ENCODE data around the gene RNF8.
"Not testable (repeated sequence)": the region's sequence is repeated elsewhere in the genome, so short reads cannot be mapped to it uniquely, and the experiment has no call there.

Gene RNF8

DNA sequence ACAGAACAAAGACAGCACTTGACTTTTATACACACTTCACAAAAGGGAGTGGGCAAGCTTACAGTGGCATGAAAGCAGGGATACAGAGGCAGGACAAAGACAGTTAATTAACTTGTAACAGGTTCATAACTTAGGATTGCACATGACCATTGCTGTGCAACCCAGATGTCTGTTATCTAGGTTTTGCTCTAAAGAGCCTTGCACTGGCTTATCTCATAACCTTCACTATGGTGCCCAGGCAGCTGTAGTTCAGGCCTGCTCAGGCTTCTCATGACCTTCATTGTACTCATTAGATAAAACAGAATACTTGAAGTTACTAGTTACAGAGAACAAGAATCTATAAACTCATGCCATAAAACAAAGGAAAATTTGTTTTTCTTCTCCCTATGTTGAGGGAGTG, 47.9 kb downstream of the RNF8 start:
- DNase-seq = not testable (repeated sequence)

DNA sequence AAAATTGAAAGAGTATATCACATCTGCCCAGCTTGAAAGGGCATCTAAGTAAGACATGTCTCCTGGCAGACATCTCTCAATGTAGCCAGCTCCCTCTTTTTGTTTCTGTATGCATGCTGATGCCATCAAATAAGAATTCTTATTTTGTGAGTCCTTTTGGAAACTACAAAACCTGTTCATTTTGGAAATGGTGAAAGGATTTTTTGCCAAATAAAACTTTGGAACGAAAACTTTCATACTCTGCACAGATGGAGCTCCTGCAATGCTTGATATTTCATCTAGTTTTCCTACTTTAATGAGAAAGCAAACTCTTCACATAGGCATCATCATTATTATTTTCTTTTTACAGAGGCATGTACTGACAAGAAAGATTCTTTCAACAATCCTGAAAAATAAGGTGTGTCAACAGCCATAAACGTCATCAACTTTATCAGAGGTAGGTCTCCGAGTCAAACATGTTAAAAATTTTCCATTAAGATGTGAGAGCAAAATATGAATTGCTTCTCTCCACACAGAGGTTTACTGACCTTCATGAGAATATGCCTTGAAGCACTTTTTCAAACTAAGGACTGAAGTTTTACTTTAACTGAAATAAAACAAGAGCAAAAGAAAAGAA, 53.1 kb downstream of the RNF8 start:
- no peak for DNase-seq

DNA sequence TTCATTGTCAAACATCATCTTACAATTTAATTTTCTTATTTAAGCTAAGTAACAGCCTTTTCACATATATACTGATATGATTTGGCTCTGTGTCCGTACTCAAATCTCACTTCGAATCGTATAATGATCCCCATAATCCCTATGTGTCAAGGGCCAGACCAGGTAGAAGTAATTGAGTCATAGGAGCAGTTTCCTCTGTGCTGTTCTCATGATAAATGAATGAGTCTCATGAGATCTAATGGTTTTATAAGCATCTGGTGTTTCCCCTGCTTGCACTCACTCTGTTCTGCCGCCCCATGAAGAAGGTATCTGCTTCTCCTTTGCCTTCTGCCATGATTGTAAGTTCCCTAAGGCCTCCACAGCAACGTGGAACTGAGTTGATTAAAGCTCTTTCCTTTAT, 54.2 kb downstream of the RNF8 start:
- DNase-seq = no peak

DNA sequence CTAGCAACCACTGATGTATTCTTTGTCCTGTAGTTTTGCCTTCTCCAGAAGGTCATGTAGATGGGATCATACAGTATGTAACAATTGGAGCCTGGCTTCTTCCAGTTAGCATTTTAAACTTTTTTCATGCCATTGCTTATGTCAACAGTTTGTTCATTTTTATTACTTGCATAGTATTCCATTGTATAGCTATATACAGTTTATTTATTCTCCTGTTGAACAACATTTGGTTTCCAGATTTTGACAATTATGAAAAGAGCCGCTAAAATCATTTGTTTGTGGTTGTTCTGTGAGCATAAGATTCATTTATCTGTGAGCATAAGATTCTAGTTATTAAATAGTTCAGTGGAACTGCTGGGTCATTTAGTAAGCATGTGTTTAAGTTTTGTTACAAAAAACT, 55.7 kb downstream of the RNF8 start:
- no peak for DNase-seq

DNA sequence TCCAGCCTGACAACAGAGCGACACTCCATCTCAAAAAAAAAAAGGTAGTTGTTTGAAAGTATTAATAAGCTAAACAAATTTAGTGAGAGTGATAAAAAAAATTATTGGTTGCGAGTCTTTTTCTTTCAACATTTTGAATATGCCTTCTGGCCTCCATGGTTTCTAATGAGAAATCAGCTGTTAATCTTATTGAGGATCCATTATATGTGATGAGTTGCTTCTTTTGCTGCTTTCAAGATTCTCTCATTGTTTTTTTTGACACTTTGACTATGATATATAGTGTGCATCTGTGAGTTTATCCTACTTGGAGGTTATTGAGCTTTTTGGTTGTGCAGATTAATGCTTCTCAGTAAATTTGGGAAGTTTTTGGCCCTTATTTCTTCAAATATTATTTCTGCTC, 63.6 kb downstream of the RNF8 start:
- DNase-seq = no peak

DNA sequence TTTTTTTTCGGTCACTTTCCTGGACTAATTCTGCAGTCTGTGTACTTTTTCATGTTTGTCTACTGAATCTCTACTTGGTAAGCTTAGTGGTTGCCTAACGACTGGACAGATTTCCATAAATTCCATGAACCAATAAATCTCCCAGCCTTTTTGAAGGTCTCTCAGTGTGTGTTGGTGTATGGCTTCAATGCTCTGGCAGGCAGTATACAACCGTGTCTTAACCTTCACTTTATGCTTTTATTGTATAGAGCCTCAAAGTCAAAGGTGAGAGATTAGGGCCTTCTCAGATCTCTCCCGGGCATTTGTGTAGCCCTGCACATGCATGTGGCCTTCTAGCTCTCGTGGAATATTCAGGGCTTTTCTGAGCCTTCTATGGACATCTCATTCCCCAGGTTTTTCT, 64.9 kb downstream of the RNF8 start:
- DNase-seq = no peak

DNA sequence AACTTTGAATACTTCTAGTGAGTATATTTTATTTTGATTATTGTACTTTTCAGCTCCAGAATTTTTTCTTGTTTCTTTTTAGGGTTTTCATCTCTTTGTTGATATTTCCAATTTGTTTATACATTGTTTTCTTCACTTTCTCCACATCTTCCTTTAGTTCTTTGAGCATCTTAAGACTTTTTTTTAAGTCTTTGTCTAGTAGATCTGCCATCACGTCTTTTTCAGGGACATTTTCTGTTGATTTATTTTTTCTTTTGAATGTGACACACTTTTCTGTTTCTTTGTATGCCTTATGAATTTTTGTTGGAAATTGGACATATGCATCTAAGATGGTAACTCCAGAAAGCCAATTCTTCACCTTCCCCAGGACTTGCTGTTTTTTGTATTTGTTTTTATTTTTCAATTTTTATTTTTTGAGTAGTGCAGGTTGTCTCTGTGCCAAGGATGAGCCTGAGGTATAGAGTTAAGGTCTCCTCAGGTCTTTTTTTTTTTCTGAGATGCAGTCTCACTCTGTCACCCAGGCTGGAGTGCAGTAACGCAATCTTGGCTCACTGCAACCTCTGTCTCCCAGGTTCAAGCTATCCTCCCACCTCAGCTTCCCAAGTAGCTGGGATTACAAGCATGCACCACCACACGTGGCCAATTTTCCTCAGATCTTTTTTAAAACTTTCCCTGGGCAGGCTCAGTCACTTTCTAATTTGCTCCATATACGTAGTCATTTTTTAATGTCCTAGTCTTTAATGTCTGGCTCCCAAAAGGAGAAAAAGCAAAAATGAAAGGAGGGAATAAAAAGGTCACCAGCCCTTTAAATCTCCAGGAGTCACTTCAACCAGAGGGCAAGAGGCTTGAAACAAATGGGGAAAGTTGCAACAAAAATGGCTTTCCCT, 72.5 kb downstream of the RNF8 start:
- DNase-seq = no peak

DNA sequence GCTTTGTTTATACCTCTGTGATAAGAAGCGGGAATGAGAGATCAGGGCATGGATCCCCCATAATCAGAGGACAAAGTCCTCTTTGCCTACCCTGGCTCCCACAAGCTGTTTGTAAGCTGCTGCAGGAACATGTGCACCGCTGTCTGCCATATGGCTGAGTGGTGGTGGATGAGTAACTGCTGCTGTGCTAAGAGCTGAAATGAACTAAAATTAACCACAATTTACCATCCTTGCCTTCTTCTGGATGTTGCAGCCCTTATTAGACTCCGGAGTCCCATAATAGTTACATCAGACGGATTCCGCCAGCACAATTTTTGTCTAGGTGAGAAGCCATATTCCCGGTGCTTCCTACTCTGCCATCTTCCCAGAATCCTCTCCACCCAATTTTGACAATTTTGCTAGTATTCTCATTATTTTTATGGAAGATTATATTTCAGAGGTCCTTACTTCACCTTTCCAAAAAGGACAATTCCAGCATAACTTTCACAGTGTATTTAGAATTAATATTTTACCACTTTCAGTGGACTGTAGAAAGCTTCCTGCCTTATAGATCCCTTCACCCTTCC, 73.2 kb downstream of the RNF8 start:
- no peak for DNase-seq

DNA sequence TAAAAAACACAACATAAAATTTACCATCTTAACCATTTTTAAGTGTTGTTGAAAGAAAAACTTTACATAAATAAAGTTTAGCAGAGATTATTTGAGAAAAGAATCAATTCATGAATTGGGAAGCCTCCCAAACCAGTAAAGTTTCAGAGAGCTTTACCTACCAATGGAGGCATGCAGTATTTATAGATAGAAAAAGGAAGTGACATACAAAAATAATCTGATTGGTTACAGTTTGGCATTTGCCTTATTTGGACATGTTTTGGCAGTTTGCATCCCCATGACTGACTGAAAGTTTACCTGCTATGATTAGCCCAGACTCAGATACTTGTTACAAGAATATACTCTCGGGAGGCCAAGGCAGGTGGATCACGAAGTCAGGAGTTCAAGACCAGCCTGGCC, 75.6 kb downstream of the RNF8 start:
- no peak for DNase-seq

DNA sequence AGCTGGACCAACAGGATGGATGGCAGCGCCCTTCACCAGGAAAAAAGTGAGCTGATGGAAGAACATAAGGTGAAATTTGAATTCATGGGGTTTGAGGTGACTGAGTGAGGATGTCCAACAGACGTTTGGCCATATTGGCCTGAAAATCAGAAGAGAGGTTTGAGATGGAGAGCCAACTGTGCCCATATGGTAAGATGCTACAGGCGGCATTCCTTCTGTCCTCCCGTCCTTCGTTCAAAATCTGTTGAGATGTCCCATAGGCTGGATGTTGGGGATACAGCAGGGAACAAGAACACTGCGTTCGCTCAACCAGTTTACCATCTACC, 78.8 kb downstream of the RNF8 start:
- no peak for DNase-seq

DNA sequence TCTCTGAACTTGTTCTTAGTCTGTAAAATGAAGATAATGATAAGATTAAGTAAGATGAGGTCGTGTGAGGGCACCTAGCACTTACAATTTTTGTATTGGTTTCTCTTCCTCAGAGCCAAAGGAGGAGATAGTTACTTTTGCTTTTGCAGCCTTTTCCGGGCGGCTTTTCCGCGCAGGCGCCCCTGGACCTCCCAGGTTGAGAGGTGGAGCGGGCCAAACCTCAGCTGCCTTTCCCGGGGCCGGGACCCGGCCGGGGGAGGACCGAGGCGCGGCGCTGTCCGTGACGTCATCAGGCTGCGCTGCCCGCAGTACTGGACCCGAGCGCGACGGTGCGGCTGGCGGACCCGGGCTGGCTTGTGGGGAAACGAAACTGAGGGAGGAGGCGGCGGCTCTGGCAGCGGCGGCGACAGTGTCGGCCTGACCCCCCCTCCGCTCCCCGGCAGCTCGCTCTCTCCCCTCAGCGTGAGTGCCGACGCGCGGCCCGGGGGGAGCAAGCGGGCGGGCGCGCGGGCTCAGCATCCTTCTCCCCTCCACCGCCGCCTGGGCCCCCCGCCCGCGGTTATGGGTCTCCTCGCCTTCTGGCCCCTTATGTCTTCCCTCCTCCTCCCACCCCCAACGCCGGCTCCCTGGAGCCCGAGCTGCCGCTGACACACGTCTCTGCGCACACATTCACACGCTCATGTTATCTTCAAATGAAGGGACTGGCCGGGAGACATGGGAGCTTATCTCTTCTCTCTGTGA, 79.3 kb downstream of the RNF8 start, which contains the start of gene CMTR1:
Gene CMTR1, plus strand, starts transcription at position 306 of the 741 bp plus-strand sequence. CDS start 2,409 bp downstream, outside the sequence.
- no peak for DNase-seq

DNA sequence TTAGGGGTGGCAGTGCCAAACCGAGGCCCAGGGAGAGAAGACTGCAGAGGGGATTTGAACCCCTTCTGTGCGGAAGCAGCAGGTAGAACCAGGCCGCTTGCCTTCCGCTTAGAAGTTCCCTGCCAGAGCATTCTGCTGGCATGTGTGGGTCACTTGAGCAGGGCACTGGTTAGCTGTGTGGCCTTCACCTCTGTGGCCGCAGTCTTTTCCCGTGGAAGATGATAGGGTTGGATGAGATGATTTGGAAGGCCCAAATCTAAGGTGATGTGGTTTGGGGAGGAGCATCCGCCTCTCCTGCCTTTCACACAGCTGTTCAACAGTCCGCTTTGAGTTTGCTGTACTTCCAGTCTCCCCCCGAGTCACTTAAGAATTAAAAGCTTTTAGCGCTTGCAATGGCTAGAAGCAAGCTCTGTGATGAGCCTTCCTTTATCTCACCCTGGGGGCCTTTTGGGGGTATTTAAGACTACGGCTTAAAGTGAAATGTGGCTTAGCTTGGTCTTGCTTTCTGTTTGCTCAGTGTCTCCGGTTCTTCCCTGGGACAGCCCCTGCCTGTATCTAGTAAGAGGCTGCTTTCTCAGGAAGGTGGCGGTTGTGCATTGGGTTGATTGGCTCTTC, 80.0 kb downstream of the RNF8 start:
- no peak for DNase-seq

DNA sequence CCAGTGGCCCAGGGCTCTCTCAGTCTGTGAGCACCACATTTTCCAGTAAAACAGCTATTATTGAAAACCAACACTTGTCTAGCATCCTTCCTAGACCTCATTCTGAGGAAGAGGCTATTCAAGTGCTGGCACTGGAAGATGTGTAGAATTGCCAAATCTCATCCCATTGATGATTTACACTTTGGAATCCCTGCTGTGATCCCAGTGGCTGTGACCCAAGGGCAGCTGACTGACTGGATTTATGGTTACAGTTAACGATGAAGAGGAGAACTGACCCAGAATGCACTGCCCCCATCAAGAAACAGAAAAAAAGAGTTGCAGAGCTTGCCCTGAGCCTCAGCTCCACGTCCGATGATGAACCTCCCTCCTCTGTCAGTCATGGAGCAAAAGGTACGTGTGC, 81.6 kb downstream of the RNF8 start:
- no peak for DNase-seq

DNA sequence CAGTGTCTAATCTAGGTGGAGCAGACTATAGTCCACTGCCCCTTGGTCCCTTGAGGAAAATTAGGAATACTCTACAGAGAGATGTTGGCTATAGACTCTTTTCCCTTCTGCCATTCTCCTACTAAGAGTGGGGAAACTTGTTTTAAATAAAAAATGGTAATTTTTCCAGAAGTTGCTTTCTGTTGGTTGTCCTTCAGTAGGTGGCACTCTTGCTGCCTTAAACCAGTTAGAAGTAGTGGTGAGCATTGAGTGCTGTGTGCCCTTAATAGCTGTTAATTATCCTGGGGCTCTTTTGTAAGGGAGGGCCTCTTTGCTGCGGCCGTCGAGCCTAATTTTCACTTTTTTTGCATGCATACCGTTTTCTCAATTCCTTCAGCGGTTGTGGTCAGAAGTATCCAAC, 82.0 kb downstream of the RNF8 start:
- no peak for DNase-seq

DNA sequence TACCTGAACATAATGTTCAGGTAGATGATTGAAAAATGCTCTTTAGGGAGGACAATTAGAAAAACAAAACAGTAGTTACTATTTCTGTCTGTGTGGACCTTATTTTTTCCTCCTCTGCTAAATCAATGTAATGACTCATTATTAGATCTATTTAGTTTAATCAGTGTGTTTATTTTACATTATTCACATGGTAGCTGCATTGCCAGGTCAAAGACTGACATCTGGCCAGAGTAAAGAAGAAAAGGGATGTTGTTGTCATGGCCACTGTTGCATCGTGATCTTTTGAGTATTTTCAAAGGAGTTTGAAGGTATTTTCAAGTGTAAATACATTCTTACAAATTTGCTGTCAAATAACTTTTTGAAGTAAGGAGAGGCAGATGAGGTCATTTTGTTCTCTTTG, 85.1 kb downstream of the RNF8 start:
- no peak for DNase-seq

DNA sequence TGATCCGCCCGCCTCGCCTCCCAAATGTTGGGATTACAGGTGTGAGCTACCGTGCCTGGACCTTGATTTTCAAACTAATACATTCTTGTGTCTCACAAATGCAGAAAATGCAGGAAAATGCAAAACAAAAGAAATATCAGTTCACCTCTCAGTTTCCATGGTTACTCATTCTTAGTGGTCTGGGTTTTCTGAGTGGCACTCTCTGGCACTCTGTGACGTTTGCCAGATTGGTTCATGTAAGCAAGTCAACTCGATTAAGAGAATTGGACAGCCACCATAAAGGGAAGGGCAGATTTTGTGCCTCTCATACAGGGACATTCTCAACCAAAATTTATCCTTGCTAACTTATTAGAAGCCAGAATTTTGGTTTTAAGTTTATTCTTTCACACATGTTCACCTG, 87.9 kb downstream of the RNF8 start:
- DNase-seq = no peak

DNA sequence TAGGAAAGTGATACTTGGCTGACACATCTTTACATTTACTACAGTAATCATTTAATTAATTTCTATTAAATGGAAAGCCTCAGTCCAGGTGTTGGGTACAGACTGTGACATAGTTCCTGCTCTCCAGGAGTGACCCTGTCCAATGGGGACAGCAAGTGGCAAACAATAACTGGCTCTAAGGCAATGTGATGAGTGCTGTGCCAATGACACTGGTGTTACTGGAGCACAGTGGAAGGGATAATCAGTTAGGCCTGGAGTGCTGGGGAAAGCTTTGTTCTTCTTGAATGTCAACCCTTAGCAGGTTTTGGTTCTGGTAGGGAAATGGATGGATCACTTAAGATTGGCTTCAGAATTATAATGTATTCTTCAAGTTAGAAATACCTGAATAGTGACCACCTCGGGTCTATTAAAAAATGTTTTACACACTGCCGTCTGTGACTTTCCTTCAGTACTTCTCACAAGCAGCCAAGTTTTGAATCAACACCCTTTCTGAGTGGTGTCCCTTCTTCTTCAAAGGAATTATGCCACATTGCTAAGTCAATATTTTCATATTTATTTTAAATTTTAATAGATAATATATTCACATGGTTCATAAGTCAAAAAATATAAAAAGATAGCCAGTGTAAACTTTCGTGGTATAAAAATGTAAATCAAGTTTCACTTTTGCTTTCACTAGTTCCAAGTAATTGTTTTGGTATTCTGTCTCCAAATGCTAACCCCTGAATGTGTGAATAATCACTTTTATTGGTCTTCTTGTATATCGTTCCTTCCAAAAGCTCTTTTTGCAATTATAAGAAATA, 88.8 kb downstream of the RNF8 start:
- DNase-seq = no peak

DNA sequence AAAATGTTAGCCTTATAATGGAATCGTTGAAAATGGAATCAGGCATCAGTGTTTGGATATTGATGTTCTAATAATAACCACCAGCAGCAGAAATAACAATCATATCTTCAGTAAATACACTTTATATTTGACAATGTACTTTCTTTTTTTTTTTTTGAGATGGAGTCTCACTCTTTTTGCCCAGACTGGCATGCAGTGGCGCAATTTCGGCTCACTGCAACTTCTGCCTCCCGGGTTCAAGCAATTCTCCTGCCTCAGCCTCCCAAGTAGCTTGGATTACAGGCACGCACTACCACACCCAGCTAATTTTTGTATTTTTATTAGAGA, 89.4 kb downstream of the RNF8 start:
- DNase-seq = not testable (repeated sequence)
